Renal pelvis (tissue), 4 donors: ENCODE data around the gene RPE. TPM values are rescaled to one million over a fixed set of nuclear protein-coding genes. Genes with fewer than 3 reads are reported as not detected.

Source experiments
- DNase-seq: peaks from one replicate; pipeline ENCODE4 v3.0.0-alpha.2; 2013
- polyA plus RNA-seq, 3 donors: library from polyadenylated mRNA; unstranded; fragments of 120-200 nt; gene quantifications; one replicate each; pipeline ENCODE4 v1.2.1, GENCODE V29; 2013; ENCODE audit not compliant: insufficient read length in 3 of 3

The RPE gene
- polyA plus RNA-seq, 3 donors: 59.3 to 63.8 (median 62.9) TPM

GRCh38 chr2:209988010-209988409 is 14.4 kb upstream of the RPE start:
- no peak for DNase-seq

GRCh38 chr2:209990838-209991237 is 11.6 kb upstream of the RPE start:
- DNase-seq: no peak

- DNase-seq: no peak
These were observed 8.5 kb upstream of the RPE start for GRCh38 chr2:209993968-209994367.

GRCh38 chr2:209998596-209998995 is 3.8 kb upstream of the RPE start:
- no peak for DNase-seq

- DNase-seq: no peak
These were observed 1.7 kb upstream of the RPE start for GRCh38 chr2:210000464-210001324.

- DNase-seq: no peak
These were observed 921 bp downstream of the RPE start for GRCh38 chr2:210003359-210003758.

DNA sequence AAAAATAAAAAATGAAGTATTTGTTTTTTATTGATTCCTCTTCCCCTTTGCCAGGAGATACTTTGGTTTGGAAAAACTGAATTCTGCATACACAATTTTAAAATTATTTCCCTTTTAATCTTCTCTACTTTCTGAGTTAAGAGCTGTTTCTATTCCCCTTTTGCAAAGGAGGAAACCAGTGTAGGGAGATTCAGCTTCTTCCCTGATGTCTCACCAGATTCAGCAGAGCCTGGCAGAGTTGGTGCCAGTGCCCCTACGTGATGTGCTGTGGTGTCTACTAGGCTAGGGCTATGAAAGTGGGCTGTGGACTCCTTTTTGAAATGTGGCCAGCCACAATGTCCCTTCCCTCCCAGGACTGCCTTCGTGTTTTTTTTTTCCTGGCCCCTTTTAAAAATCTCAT is 2.4 kb downstream of the RPE start:
- no peak for DNase-seq

GRCh38 chr2:210007895-210008294 is 5.5 kb downstream of the RPE start:
- no peak for DNase-seq

DNA sequence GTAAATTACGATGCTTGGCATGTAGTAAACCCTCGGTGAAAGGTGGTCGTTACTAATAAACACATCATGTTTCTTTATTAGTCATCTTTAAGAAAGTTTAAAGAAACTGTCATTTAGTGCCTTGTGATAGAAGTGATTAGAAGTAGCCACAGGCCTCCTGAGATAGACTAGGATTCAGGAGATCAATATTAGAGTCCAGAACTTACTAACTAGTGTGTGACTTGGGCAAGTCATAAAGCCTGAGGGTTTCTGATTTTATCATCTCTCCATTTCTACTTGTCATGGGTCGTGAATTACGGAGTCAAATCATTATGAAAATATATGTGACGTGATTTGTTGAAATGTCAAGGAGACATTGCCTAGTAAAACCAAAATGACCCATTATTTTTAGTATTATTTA is 6.7 kb downstream of the RPE start:
- DNase-seq: no peak

DNA sequence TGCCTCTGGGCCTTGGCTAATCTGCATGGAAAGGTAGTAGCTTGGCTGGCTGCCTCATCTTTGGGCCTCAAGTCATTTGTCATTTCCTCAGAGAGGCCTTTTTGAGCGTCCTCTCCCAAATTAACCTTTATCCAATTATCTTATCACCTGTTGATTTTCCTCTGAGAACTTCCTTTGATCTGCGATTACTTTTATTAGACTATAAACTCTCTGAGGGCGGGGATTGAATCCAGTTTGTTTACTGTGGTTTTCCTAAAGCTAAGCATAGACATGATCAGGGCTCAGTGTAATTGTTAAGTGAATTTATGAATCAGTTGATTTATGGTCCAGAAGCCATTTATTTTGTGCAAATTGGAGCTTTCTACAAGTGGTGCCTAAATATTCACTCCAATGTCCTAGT is 7.5 kb downstream of the RPE start:
- no peak for DNase-seq

DNA sequence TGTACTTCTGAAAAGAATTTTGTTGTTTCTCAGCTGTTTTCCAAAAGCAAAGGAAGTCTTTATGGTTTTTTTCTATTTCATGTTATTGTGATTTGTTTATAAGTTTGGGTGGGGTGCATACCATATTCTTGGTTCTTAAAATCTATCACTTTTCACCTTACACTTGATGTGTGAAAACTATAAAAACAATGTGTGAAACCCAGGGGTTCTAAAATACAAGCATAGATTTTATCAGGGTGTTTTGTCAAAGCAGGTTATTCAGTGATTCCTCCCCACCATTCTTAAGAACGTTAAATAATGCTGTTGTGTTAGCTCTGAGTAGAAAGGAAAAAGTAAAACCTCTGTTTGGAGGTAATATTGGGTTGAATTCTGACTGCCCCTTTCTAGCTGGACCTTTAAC is 17.7 kb downstream of the RPE start:
- no peak for DNase-seq

GRCh38 chr2:210022824-210023223 is 20.4 kb downstream of the RPE start:
- no peak for DNase-seq

DNA sequence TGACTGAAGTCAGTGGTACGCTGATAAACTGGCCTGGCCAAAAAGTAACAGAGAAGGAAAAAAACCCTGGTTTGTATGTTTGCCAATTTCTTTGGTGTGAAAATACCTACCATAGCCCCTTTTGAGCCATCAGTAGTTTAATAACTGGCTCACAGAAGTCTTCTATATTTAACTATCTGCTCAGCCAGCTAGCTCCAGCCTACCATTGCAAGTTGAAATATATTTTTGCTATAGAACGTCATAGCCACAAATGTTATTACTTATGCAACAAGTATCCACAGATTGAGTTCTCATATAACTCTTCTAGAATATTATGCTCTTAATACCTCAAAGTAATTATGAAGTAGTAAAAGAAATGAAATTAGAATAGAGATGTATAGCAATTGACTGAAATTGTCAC is 25.2 kb downstream of the RPE start:
- no peak for DNase-seq

- DNase-seq: no peak
These were observed 25.7 kb downstream of the RPE start for GRCh38 chr2:210028178-210028577.

DNA sequence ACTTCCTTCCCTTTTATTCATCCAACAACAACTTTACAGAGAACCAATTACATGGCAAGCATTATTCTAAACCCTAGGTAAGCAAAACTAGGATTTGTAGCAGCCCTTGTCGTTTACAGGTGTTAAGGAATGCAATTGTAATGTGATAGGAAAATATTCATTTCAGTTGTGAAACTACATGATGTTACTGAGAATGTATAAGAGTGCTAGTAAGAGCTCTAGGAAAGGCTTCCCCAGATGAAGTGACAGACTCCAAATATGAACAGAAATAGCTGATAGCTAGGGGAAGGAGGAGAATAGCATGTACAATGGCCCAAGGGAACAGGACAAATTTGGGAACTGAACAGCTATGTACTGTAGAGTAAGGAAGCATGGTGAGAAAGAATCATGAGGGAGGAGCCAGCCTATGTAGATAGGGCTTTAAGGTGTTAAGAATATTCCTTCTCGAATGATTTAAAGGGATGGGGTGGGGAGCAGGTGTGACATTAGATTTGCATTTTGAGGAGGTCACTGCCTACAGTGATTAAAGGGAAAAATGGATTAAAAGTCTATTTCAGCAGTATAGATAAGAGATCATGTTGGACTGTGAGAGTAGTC is 31.7 kb downstream of the RPE start:
- DNase-seq: no peak

DNA sequence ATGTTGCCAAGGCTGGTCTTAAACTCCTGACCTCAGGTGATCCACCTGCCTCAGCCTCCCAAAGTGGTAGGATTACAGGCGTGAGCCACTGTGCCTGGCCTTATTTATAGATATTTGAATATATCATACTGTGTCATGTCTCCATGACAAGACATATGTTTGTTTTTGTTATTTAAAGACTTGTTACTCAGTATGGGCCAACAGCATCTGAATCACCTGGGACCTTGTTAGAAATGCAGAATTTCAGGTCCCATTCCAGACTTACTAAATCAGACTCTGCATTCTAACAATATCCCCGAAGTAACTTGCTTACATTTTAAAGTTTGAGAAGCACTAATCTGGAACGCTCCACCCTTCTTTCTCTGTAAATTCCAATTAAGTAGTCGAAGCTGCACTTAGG is 33.2 kb downstream of the RPE start:
- no peak for DNase-seq

GRCh38 chr2:210038078-210038477 is 35.6 kb downstream of the RPE start:
- DNase-seq: no peak

- no peak for DNase-seq
These were observed 44.5 kb downstream of the RPE start for GRCh38 chr2:210046851-210047500.

DNA sequence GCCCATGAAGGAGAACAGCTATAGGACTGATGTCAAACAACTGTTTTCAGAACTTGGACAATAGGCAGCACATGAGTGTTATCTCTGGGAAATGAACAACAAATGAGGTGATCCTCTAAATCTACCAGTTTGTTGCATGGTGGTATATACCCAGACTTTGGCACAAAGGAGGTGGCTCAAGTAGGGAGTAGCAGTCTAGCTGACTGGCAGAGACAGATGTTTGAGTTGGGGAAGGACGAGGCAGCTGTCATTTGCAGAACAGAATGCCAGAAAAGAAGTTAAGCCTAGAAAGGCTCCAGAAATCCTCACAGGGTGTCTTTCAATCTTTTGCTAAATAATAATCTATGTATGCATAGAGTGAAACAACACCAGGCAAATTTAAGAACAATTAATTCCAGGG is 47.4 kb downstream of the RPE start:
- DNase-seq: no peak

DNA sequence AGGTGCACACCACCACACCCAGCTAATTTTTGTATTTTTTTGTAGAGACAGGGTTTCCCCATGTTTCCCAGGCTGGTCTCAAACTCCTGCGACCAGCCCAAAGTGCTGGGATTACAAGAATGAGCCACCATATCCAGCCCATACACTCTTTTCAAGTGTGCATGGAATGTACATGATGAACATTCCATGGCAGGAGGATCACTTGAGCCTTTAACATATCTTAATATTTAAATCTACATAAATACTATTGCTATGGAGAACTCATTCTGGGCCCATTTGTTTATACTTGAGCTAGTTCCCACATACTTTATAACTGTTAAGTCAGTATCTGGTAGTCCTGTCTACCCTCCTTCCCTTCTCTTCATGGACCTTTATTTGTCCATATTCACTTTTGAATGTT is 48.4 kb downstream of the RPE start:
- DNase-seq: no peak

DNA sequence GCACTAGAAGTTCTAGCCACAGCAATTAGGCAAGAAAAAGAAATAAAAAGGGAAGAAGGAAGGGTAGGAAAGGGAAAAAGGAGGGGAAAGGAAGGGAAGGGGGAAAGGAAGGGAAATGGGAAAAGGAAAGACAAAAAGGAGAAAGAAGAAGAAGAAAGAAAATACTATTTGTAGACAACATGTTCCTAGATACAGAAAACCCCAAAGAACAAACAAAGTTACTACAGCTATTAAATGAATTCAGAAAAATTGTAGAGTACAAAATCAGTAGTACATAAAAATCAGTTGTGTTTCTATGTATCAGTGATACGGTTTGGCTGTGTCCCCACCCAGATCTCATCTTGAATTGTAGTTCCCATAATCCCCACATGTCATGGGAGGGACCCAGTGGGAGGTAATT is 52.3 kb downstream of the RPE start:
- no peak for DNase-seq

- DNase-seq: no peak
These were observed 53.4 kb downstream of the RPE start for GRCh38 chr2:210055825-210056224.

- no peak for DNase-seq
These were observed 60.9 kb downstream of the RPE start for GRCh38 chr2:210063306-210063705.
